Stimulated activated CD8-positive, alpha-beta memory T cell treated with anti-CD3 and anti-CD28 coated beads, Interleukin-12 subunit alpha, Interleukin-12 subunit beta, amount 100 ng/mL, for 4 hours (primary cell): Measurements from ENCODE around the gene ARHGAP19.

Experiments
- DNase-seq: peaks from one replicate; pipeline ENCODE4 v3.0.0-alpha.2; 2020; ENCODE audit warnings: low read depth

The ARHGAP19 gene, protein sequence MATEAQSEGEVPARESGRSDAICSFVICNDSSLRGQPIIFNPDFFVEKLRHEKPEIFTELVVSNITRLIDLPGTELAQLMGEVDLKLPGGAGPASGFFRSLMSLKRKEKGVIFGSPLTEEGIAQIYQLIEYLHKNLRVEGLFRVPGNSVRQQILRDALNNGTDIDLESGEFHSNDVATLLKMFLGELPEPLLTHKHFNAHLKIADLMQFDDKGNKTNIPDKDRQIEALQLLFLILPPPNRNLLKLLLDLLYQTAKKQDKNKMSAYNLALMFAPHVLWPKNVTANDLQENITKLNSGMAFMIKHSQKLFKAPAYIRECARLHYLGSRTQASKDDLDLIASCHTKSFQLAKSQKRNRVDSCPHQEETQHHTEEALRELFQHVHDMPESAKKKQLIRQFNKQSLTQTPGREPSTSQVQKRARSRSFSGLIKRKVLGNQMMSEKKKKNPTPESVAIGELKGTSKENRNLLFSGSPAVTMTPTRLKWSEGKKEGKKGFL

DNA sequence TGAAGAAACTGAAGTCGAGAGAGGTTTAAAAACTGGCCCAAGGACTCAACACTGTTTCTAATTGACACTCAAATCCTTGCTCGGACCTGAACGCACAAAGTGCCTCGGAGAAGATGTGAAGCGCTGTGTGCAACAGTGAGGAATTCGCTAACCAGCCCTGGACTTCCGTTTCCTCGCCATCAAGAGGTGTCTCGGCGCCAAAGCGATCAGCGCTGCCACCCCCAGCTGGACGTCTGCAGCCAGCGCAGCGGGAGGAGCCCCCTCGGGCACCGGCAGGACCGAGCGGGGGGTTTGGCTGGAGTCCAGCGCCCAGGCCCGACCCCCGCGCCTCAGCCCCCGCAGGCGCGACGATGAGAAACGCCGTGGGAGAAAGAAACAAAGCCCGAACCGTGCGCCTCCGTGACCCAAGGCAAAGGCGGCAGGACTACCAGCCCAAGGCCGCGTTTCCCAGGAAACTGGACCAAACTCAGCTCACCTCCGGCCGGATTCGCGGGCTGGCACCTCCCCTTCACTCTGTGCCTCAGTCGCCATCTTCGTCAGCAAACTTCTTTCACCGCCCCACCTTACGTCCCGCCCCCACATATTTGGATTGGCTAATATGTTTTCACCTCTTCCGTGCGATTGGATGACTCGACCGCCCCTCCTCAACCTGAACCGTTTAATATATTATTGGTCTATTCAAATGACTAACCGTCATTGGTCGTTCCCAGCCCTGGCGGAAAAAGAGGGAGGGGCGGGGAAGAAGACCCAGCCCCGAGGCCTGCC lies at the start of gene ARHGAP19:
Gene ARHGAP19, minus strand, starts transcription at position 541 of the 765 bp plus-strand sequence. Its CDS starts 10 bp downstream, at position 531.
- DNase-seq = peak; percentile 79

DNA sequence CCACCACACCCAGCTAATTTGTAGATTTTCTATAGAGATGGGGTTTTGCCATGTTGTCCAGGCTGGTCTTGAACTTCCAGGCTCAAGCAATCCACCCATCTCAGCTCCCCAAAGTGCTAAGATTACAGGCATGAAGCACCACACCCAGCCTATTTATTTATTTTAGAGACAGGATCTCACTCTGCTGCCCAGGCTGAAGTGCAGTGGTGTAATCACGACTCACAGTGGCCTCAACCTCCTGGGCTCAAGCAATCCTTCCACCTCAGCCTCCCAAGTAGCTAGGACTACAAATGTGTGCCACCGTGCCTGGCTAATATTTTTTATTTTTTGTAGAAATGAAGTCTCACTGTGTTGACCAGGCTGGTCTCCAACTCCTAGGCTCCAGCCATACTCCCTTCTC lies 49.0 kb upstream of the ARHGAP19 start:
- no peak for DNase-seq

DNA sequence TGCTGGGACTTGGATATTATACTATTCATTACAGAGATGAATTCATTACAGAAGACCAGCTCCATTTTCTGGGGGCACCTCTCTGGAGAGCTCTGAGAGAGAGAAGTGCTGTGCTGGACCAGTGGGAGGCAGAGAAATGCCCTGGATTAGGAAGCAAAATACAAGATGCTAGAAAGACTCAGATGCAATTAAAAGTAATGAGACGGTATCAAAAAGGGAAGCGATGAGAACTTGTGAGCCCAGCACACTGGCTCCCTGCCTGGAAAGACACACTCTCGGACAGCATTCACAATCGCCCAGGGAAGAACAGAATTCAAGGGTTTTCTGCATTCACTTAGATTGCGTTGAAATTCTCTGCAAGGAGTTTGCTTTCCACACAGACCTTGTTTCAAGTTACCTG lies 45.6 kb upstream of the ARHGAP19 start:
- DNase-seq = no peak

DNA sequence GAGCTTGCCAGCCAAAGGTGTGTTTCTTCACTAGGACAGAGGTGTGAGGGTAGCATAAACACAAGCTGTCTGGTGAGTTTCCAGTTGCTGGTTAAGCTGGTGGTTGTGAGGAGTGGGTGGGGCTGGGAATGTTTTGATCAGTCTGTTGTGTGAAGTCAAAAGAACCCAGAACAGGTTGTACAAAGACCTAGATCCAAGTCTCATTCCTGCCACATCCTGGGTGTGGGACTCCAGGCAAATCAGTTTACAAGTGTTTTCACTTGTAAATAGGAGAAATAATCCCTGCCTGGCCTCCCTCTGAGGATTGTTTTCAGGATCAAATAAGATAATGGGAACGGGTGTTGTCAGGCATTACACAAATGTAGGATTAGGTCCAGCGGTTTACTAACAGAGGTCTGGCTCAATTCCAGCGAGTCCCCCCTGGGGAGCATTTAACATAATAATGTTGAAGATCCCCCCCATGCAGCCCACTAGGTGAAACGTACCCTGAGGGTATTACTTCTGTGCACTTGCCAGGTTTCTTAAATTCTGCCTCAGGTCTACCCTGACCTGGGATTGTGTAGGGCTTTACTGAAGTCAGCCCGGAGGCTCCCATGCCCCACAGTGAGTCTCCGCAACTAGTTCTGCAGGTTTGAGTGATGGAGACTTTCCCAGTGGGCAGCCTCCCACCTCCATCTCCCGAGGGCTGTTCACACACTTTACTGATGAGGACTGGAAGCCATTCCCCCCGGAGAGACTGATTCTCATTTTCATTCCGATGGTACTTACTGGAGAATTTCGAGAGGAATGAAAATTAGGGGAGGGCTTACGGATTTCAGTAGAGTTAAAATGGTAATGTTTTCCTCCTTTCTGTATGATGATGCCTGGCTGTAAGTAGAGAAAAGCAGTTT lies 44.8 kb upstream of the ARHGAP19 start:
- no peak for DNase-seq

DNA sequence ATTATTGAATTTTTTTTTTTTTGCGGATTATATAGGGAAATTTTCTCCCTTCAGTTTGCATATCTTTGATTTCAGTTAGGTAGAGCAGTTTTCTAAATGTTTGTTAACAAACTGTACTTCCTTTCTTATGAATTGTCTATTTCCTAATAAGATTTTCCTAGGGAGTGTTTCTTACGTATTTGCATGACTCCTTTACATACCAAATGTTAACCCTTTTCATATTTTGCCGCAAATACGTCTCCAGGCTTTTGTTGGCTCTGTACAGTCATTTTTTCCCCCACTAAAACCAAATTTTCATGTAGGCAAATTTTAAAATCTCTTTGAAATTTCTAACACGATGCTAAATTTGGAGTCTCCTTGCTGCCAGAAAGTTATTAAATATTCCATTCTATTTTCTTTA lies 44.0 kb upstream of the ARHGAP19 start:
- no peak for DNase-seq

DNA sequence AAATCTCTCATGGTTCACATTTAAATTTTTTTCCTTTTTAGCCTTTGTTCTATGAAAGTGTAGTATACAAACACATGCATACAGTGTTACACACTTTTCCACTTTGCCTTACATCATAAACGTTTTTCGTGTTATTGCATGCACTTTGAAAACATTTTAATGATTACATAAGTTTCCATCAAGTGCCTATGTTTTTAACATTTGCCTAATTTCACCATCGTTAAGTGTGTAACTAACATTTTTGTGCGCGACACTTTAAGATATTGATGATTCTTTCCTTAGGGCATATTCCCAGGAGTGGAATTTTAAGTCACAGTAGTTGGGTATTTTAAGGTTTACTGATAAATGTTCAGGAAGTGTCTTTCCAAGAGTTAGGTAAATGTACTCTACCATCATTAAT lies 43.6 kb upstream of the ARHGAP19 start:
- DNase-seq = no peak

DNA sequence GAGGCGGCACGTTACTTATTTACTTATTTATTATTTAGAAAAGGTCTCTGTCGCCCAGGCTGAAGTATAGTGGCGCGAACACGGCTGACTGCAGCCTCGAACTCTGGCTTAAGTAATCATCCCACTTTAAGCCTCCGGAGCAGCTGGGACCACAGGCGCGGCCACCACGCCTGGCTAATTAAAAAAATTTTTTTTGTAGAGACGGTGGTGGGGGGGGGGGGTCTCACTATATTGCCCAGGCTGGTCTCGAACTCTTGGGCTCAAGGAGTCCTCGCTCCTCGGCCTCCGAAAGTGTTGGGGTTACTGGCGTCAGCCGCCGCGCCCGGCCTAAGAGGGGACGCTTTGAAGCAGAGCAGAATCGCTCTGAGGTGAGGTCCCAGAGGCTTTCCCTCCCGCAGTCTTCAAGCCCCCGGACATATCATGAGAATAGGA lies 42.8 kb upstream of the ARHGAP19 start:
- no peak for DNase-seq

DNA sequence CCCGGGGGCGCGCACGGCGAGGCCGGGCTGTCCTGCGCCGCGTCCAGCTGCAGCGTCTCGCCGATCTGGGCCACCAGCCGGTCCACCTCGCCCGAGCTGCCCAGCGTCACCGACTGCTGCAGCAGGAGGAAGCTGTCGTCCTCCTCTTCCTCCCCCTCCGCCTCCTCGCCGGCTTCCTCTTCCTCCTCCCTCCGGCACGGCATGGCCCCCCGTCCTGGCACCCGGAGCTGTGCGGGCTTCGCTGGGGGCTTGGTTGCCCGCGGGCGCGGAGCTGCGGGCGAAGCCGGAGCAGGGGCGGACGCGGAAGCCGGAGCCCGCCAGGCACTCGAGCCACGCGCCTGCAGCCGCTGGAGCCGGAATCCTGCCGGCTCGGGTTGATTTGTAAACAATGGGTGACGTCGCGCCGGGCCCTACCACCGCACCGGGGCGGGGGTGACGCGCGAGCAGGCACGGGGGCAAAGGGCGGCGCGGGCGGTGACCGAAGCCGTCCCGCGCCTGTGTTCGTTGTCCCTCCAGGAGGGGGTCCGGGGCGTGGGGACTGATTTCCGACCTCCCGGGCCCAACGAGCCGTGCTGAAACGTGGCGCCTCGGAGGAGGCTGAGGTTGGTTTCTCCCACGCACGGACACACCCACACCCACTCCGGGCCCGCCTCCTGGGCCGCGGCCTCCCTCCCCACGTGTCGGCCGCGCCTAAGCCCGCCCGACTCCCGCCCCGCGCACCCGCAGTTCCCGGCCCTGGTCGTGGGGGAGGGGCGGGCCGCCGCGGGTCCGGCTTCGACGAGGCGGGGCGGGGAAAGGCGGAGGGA lies 42.1 kb upstream of the ARHGAP19 start, which contains the start of gene FRAT2:
Gene FRAT2, minus strand, starts transcription at position 360 of the 806 bp plus-strand sequence. Its CDS starts 157 bp downstream, at position 203.
- peak; percentile 76 for DNase-seq

DNA sequence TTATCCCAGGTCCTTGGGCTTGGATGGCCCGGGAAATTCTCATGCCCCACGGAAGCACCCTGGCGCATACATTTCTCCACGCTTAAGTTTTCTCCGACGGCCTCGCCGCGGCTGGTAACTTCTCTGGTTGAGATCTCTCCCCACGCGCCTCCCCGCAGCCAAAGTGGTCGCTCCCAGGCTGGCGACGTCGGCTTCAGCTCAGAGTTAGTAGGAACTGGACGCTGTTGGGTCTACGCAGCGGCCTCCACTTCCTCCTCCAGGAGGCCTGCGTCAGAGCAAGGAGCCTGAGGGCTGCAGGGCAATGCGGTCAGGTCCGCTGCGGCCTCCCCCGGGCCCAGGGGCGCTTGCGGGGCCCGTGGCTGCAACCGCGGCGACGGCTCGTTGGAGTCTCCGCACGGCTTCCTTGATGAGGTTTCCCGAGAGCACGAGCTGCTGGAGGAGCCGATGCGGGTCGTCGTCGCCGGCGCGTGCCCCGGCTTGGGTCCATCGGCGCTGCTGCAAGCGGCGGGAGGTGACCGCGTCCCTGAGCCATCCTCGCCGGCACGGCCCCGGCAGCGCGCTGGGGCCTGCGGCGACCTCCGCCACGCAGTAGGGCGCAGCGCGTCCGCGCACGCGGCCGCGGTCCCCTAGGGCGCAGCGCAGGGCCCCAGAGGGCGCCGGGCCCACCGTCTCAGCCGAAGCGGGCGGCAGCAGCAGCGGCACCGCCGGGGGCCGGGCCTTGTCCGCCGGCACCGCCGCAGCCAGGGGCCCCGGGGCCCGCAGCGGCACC lies 41.3 kb upstream of the ARHGAP19 start:
- peak; percentile 15 for DNase-seq

DNA sequence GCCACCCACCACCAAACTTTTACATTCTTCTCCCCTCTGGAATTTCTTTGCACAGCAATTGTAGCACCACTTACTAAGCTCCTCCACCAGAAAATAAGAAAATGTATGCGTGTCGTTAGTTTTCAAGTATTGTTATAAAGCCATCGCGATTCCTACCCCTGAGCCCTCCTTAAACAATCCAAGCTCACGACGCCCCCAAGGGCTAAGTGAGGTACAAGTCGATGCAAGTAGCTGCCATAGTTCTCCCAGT lies 40.8 kb upstream of the ARHGAP19 start:
- DNase-seq = no peak

DNA sequence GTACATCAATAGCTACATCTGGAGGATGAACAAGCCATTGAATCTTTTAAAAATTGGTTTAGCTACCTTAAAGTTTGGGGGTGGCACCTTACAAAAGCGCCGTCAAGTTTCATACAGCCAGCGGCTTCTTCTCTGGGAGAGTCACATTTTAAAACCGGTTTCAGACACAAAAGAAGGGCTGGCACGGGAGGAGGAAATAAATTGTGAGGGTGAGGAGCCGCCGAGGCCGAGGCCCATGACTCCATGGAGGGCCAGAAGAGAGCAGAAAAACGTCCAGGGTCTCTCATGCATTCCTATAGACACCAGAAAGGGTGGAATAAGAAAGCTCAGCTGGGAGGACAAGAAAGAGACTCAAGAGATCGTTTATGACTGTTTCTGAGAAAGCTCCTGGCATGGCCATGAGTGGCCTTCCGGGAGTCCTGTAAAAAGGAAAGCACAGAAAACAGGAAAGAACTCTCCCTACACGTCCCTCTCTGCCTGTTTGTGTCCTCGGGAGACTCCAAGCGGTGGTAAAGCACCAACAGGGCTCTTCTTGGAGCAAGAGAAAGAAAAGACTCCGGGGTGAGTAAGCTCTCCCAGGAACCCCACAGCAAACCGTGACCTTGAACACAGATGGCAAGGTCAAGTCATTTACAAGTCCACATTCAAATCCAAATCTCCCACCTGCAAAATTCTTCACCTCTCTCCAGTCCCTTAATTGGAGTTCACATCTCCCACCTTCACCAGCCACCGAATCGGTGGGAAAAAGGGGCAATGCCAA lies 40.3 kb upstream of the ARHGAP19 start:
- DNase-seq = no peak

DNA sequence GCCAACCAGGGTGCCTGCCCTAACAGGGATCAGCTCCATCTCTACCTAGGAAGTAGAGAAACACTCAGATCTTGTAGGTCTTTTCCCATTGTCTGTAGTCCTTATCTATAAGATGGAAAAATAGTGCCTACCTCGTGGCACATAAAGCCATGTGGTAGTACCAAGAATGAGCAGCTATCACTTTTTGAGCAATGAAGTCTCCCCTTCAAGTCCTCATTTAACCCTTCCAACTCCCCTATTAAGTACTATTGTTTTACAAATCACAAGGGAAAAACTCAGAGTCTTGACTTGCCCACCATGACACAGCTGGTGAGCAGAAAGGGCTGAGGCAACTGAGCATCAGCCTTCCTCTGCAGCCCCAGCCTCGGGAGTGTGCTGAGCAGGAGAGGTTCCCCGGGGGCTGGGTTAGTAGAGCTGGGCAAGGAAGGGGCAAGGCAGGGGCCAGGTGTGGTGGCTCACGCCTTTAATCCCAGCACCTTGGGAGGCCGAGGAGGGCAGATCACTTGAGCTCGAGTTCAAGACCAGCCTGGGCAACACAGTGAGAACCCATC lies 38.8 kb upstream of the ARHGAP19 start:
- DNase-seq = no peak

DNA sequence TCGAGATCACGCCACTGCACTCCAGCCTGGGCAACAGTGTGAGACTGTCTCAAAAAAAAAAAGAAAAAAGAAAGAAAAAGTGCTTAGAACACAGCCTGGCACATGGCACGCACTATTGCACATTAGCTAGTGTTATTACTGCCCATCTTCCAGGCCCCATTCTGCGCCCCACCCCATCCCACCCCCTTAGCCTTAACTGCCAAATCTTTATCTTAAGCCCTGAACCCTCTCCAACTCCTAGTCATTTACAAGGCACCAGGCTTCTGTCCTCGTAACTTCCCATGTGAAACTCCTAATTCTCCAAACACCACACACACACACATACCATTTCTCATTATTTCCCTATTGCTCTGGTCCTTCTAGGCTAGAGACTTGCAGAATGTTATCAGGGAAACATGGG lies 37.3 kb upstream of the ARHGAP19 start:
- DNase-seq = no peak

DNA sequence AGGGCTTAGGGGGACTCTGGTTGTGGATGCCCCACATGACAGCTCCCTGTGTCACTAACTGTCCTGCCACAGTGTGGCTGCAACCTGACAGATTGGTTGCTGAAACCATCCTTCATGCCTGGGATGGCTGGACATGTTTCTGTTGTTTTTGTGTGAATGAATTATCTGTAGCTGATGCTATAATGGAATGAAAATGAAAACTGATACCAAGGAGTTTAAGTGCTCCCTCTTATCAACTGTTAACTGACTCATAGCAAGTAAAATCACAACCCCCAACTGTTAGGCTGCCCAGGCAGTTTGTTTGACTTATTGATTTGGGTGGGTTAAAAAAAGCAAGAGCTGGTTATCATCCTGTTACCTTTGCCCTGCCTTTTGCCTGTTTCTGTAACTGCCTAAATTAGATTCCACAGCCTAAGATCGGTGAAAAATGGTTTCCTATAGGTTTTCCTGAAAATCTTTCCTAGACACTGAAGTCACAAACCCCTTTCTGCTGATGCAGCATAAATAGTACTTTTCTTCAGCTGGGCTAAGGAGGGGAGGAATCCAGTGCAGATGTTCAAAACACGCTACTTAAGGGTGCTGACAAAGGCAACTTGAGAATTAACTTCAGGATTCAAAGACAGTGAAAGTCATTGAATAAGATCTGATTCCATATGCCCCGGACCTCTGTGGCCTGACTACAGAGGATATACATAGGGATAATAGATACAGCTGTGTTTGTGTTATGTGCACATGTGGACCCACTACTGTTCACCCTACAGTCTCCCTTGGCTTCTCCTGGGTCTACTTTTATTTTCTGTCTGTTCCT lies 36.4 kb upstream of the ARHGAP19 start:
- no peak for DNase-seq

DNA sequence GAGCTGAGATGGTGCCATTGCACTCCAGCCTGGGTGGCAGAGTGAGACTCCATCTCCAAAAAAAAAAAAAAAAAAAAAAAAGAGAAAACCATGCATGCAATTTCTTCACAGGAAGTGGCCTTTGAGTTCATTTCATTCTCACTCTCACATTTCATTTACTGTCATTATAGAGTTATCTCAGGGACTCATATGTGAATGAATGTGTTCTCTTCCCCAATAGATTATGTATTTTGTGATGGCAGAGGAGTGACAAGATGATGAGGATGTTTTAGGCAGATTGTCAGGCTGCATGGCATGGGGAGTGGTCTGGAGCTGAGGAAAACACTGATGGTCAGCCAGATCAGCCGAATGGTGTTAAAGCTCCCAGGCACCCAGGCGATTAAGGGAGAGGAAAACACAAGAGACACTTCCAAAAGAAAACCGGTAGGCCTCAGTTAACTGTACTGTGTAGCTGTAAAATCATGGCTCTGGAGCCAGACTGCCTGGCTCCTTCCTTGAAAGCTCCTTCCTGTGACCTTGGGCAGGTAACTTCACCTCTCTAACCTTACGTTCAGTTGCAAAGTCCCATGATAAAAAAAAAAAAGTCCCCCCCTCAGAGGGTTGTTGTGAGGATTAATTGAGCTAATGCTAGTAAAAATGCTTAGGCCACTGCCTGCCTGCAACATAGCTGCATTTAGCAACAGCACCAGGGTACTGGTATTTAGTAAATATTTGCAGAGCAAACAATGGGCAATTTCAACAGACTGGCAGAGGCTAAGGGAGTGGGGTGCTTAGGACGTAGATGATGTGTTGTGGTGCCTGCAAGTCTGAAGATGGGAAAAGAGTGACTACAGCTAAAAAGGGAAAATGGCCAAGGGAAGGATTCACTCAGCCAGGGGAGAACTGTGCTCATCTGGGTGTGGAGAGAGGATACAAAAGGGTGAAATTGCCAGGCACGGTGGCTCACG lies 35.2 kb upstream of the ARHGAP19 start:
- DNase-seq = no peak

DNA sequence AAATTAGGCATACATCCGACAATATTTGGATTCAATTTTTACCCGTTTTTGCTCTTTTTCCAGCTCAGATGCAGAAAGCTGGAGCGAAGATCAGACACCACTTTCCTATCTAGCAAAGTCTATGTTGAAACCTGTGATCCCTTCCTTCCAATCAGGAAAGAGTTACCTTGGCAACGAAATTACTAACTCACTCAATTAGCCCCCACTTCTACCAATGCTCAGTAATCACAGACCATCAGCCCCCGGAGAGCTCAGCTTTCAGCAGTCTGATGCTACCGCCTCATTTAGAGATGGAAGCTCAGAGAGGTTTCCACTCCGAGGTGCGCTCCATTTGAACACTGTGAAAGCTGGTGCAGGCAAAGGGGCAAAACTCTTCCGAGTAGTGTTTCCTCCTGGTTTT lies 33.3 kb upstream of the ARHGAP19 start:
- no peak for DNase-seq

DNA sequence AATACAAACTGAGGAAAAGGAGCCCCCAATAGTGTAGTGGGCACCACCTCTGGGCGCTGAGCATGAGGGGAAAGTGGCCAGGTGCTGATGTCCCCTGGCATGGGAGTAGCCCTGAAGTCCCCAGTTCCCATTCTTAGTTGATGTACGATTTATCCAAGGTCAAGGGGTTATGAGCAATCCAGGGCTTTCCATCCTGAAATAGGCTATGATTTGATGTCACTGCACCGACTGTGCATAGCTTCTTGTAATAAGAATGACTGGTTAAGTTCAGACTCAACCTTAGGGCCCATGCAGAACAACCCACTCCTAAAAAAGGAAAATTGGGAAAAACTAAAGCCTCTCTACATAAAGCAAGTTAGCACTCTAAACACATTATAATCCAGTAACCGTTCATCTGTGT lies 31.1 kb upstream of the ARHGAP19 start:
- no peak for DNase-seq

DNA sequence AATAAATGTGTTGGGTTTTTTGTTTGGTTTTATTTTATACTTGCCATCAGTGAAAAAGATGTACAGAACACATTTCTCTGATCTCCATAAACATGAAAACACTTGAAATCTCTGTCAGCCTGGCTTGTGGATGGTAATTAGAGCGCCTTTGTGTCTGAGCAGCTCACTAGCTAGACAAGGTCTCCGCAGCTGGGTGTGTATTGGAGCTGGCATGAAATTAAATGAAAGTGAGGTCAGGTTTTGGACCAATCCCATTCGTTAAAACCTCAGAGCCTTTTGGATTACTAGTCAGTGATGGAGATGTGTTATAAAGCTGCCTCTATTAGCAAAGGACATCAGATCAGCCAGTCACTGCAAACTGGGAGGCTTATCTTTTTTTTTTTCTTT lies 29.4 kb upstream of the ARHGAP19 start:
- no peak for DNase-seq
